GM12801 (cell line): ENCODE results near the gene GPR157.

ENCODE experiments used
- CTCF ChIP-seq: IDR thresholded peaks from one replicate; pipeline ENCODE4 v1.5.1; 2011; ENCODE audit warnings: control low read depth; ENCODE audit not compliant: insufficient read length; ENCODE audit errors: extremely low read depth

GPR157 gene

GRCh38 chr1:9110669-9111356 lies 18.1 kb downstream of the GPR157 start:
- peak; percentile 41 for TF ChIP-seq CTCF

GRCh38 chr1:9108056-9108665 lies 20.7 kb downstream of the GPR157 start:
- TF ChIP-seq CTCF: no peak

- TF ChIP-seq CTCF: no peak
These were observed 21.8 kb downstream of the GPR157 start for GRCh38 chr1:9107136-9107535.

GRCh38 chr1:9106286-9106685 lies 22.6 kb downstream of the GPR157 start:
- TF ChIP-seq CTCF: no peak

GRCh38 chr1:9105336-9105867 lies 23.5 kb downstream of the GPR157 start:
- TF ChIP-seq CTCF: no peak

- no peak for TF ChIP-seq CTCF
These were observed 27.3 kb downstream of the GPR157 start for GRCh38 chr1:9101510-9102146.

- no peak for TF ChIP-seq CTCF
These were observed 28.3 kb downstream of the GPR157 start for GRCh38 chr1:9100471-9101043.
